OCI-LY7 (cell line): ENCODE measurements around the gene NINL. TPM values are rescaled to one million over a fixed set of nuclear protein-coding genes. Genes with fewer than 3 reads are reported as not detected.

Source experiments
- BruUV-seq: library from RNA; stranded (reverse); fragments of 400-500 nt; replicated peaks from 2 replicates; lab custom pipeline; 2021; lab: Mats Ljungman, UMichigan
- CTCF ChIA-PET: fragments of 300-600 bp; sonication (Branson Sonifier 250); formaldehyde crosslinking; loops from one replicate; lab custom pipeline; 2022; ENCODE audit warnings: antibody characterized with exemption; ENCODE audit not compliant: unreplicated experiment; lab: Charles Lee
- POLR2A ChIA-PET: fragments of 300-600 bp; sonication (Branson Sonifier 250); formaldehyde crosslinking; loops from one replicate; lab custom pipeline; 2022; ENCODE audit warnings: antibody characterized with exemption; lab: Charles Lee
- DNase-seq: peaks from one replicate; pipeline ENCODE4 v3.0.0-alpha.2; 2015; ENCODE audit warnings: low spot score
- H2AFZ ChIP-seq: fragments of 200-600 bp; sonication (generic), shearing (Covaris generic); 2 replicates; pipeline ENCODE4 v1.6.1; 2014; ENCODE audit warnings: mild to moderate bottlenecking, antibody characterized with exemption, low read length, moderate library complexity
- H3K27ac ChIP-seq: fragments of 200-600 bp; sonication (generic); 2 replicates; pipeline ENCODE4 v1.5.1; 2014; ENCODE audit warnings: mixed run types, low read depth, mild to moderate bottlenecking, moderate library complexity, low read length, inconsistent platforms; ENCODE audit not compliant: poor library complexity, severe bottlenecking
- H3K36me3 ChIP-seq: fragments of 200-600 bp; sonication (generic); 2 replicates; pipeline ENCODE4 v1.6.1; 2014; ENCODE audit warnings: mild to moderate bottlenecking, antibody characterized with exemption, low read length, moderate library complexity, mixed read lengths; ENCODE audit not compliant: insufficient read depth
- H3K4me1 ChIP-seq: fragments of 200-600 bp; sonication (generic); 2 replicates; pipeline ENCODE4 v1.5.1; 2014; ENCODE audit warnings: mild to moderate bottlenecking, low read length; ENCODE audit not compliant: insufficient read depth, poor library complexity, severe bottlenecking
- H3K4me2 ChIP-seq: fragments of 200-600 bp; sonication (generic); 2 replicates; pipeline ENCODE4 v1.6.1; 2014; ENCODE audit warnings: mild to moderate bottlenecking, low read length
- H3K4me3 ChIP-seq: fragments of 200-600 bp; sonication (generic); 2 replicates; pipeline ENCODE4 v1.5.1; 2014; ENCODE audit warnings: mild to moderate bottlenecking, low read depth, low read length; ENCODE audit not compliant: poor library complexity, severe bottlenecking
- H3K79me2 ChIP-seq: fragments of 200-600 bp; sonication (generic); 2 replicates; pipeline ENCODE4 v1.6.1; 2016; ENCODE audit warnings: low read depth, mild to moderate bottlenecking, low read length, moderate library complexity, mixed read lengths; ENCODE audit not compliant: insufficient read depth
- H3K9me2 ChIP-seq: fragments of 200-600 bp; sonication (generic); 2 replicates; pipeline ENCODE4 v1.6.1; 2016; ENCODE audit warnings: mild to moderate bottlenecking, low read length, mixed read lengths; ENCODE audit not compliant: insufficient read depth
- H3K9me3 ChIP-seq: fragments of 200-600 bp; sonication (generic); 2 replicates; pipeline ENCODE4 v1.6.1; 2014; ENCODE audit warnings: mild to moderate bottlenecking, mixed run types, low read length, mixed read lengths
- H4K20me1 ChIP-seq: fragments of 200-600 bp; sonication (generic); 2 replicates; pipeline ENCODE4 v1.6.1; 2014; ENCODE audit warnings: mild to moderate bottlenecking, antibody characterized with exemption, low read length, moderate library complexity, mixed read lengths; ENCODE audit not compliant: insufficient read depth
- CTCF ChIP-seq: fragments of 200-600 bp; sonication (generic); conservative IDR thresholded peaks from 2 replicates; pipeline ENCODE4 v1.5.1; 2014; ENCODE audit warnings: mild to moderate bottlenecking, antibody characterized with exemption, low read length, moderate library complexity, mixed read lengths
- EZH2phosphoT487 ChIP-seq: fragments of 200-600 bp; sonication (generic); IDR thresholded peaks from 2 replicates; pipeline ENCODE4 v1.6.1; 2018; ENCODE audit warnings: low read depth, borderline replicate concordance, mild to moderate bottlenecking, mixed run types, antibody characterized with exemption, low read length, moderate library complexity, mixed read lengths
- intact Hi-C: fragments of 100-400 bp; cut with micrococcal nuclease; formaldehyde crosslinking; loops from one replicate; pipeline ENCODE4 v1.10.0; 2022; ENCODE audit not compliant: unreplicated experiment
- total RNA-seq, 2 experiments: library from RNA; depleted of rRNA in 1 of 2; stranded (reverse); fragments of >200 nt in 1 of 2; shearing (Covaris generic) in 1 of 2; gene quantifications; 2 replicates each; pipeline ENCODE4 v1.2.3, GENCODE V29; 2014 to 2022

The NINL gene
- total RNA-seq, 2 experiments from 2014 or later, result 0.06 to 0.55 TPM

GRCh38 chr20:25525295-25525694 lies 60.0 kb downstream of the NINL start:
- ChIA-PET CTCF (no interaction called here), POLR2A (no interaction called here)
- Histone ChIP-seq H3K9me2 (no peaks in the 10 kb centered on the region), H3K79me2 (no peaks in the 10 kb centered on the region), H3K4me3 (no peak overlapping the region), H3K4me2 (no peak overlapping the region), H3K9me3 (no peaks in the 10 kb centered on the region), H3K27ac (no peak overlapping the region), H3K4me1 (no peaks in the 10 kb centered on the region), H3K36me3 (no peaks in the 10 kb centered on the region), H4K20me1 (no peaks in the 10 kb centered on the region), H2AFZ (no peak overlapping the region)
- DNase-seq, result no peak
- TF ChIP-seq EZH2phosphoT487, result no peak
- TF ChIP-seq CTCF, result no peak
- no TSS peak for BruUV-seq
- intact Hi-C loops, result no loop called here

- Histone ChIP-seq H3K9me3 (no peaks in the 10 kb centered on the region), H3K79me2 (no peaks in the 10 kb centered on the region), H3K36me3 (no peaks in the 10 kb centered on the region), H4K20me1 (no peaks in the 10 kb centered on the region), H2AFZ (no peak overlapping the region), H3K4me2 (no peak overlapping the region), H3K4me1 (peaks cover 4% of the 10 kb centered on the region), H3K4me3 (no peak overlapping the region), H3K27ac (no peak overlapping the region), H3K9me2 (no peaks in the 10 kb centered on the region)
- no peak for DNase-seq
- intact Hi-C loops, result no loop called here
- CTCF ChIA-PET, result no interaction called here
- BruUV-seq, result no TSS peak
- POLR2A ChIA-PET, result no interaction called here
- TF ChIP-seq CTCF (no peak), EZH2phosphoT487 (no peak)
Observed at GRCh38 chr20:25521382-25521781, 63.9 kb downstream of the NINL start.

DNA sequence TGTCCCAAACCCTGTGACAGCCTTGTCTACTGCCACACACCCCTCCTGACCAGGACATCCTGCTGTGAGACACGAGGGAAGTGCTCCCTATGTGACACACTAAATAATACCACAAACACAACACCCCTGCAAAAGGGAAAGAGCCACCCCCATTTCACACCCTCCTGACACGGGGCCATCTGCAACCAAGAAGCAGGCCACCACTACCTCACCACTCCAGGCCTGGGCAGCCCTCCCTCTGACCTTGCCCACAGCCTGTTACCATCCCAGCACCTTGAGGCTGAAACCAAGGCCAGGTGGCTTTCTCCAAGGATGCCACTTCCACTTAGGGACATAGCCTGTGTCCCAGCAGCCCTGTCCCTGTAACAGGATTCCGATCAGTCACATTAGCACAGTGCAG lies 68.2 kb downstream of the NINL start:
- Histone ChIP-seq H4K20me1 (no peaks in the 10 kb centered on the region), H3K4me2 (no peak overlapping the region), H3K79me2 (no peaks in the 10 kb centered on the region), H3K4me1 (peaks cover 4% of the 10 kb centered on the region), H3K9me2 (no peaks in the 10 kb centered on the region), H2AFZ (no peak overlapping the region), H3K9me3 (peaks cover 9% of the 10 kb centered on the region; the same call in 1 of the 2 replicates), H3K4me3 (no peak overlapping the region), H3K27ac (no peak overlapping the region), H3K36me3 (no peaks in the 10 kb centered on the region)
- BruUV-seq, result no TSS peak
- ChIA-PET POLR2A (no interaction called here), CTCF (no interaction called here)
- TF ChIP-seq CTCF (no peak), EZH2phosphoT487 (no peak)
- DNase-seq, result no peak
- intact Hi-C loops, result no loop called here
